Omental fat pad (tissue), 4 donors: ENCODE data around the gene RBP5. TPM values are rescaled to one million over a fixed set of nuclear protein-coding genes. Genes with fewer than 3 reads are reported as not detected.

ENCODE experiments used
- ATAC-seq: fragments of 150-250 bp; one replicate; pipeline ENCODE4 v1.9.1; 2016; ENCODE audit warnings: mild to moderate bottlenecking, moderate library complexity; ENCODE audit not compliant: low FRiP score
- DNase-seq: peaks from one replicate; pipeline ENCODE4 v3.0.0-alpha.2; 2019; ENCODE audit warnings: low spot score
- CTCF ChIP-seq, 3 donors: fragments of 450-650 bp; IDR thresholded peaks; one replicate each; pipeline ENCODE4 v1.5.1; 2016 to 2017; ENCODE audit warnings: antibody characterized with exemption in 3 of 3, mild to moderate bottlenecking in 3 of 3, moderate library complexity in 2 of 3
- small RNA-seq: library from RNA; depleted of rRNA; stranded (forward); fragments of <200 nt; gene quantifications from one replicate; pipeline ENCODE3, GENCODE V24; 2016
- total RNA-seq, 4 donors: library from RNA; depleted of rRNA; stranded (reverse); fragments of >200 nt; gene quantifications; one replicate each; pipeline ENCODE4 v1.1.0, GENCODE V29; 2016

The RBP5 gene
- total RNA-seq, 4 donors from 2014 or later: 1.0 to 3.0 (median 1.9) TPM

- no peak for TF ChIP-seq CTCF (IDR thresholded peaks at IDR 0.05)
- DNase-seq: no peak
- ATAC-seq: peak; percentile 79
Measured at GRCh38 chr12:7079826-7080125, 48.9 kb downstream of the RBP5 start.

GRCh38 chr12:7078163-7078562 lies 50.5 kb downstream of the RBP5 start:
- DNase-seq (no peak), ATAC-seq (no peak)
- no peak for TF ChIP-seq CTCF (IDR thresholded peaks at IDR 0.05)

- ATAC-seq: no peak
- TF ChIP-seq CTCF (IDR thresholded peaks at IDR 0.05): no peak
- no peak for DNase-seq
Measured at GRCh38 chr12:7076493-7076892, 52.2 kb downstream of the RBP5 start.

GRCh38 chr12:7075939-7076338 lies 52.8 kb downstream of the RBP5 start:
- DNase-seq (no peak), ATAC-seq (peak; percentile 38)
- TF ChIP-seq CTCF (IDR thresholded peaks at IDR 0.05): no peak

- TF ChIP-seq CTCF (IDR thresholded peaks at IDR 0.05): no peak
- no peak for DNase-seq
- ATAC-seq: no peak
Measured at GRCh38 chr12:7075518-7075917, 53.2 kb downstream of the RBP5 start.

- no peak for TF ChIP-seq CTCF (IDR thresholded peaks at IDR 0.05)
- ATAC-seq: no peak
- DNase-seq: no peak
Measured at GRCh38 chr12:7073946-7074345, 54.7 kb downstream of the RBP5 start.

Small RNAs within 50 kb of the gene (small RNA-seq; reads per million reads assigned to genes)
- not detected for gene RNU6-485P

Other genes with a start within 250 kb of the RBP5 start
- 10 to 100 TPM in 1 of 4 donors, 1 to 10 TPM in 3; 6.2 to 12.1 (median 7.4) TPM for gene LRRC23, start 224.1 kb downstream of the RBP5 start, total RNA-seq
- 10 to 100 TPM in 1 of 4 donors, 1 to 10 TPM in 3; 3.5 to 14.3 (median 5.2) TPM for gene ENO2, start 214.3 kb downstream of the RBP5 start, total RNA-seq
- gene ATN1, start 200.9 kb downstream of the RBP5 start, total RNA-seq: 10 to 100 TPM; 46.2 to 93.5 (median 59.4) TPM
- gene RNU7-1, start 185.1 kb downstream of the RBP5 start, total RNA-seq: not detected
- 100 to 1,000 TPM; 280 to 555 (median 413) TPM for gene C12orf57, start 184.9 kb downstream of the RBP5 start, total RNA-seq
- gene PTPN6, start 177.5 kb downstream of the RBP5 start, total RNA-seq: 10 to 100 TPM; 19.8 to 42.3 (median 35.9) TPM
- 100 to 1,000 TPM; 173 to 218 (median 189) TPM for gene PHB2, start 158.2 kb downstream of the RBP5 start, total RNA-seq
- gene EMG1, start 158.0 kb downstream of the RBP5 start, total RNA-seq: 10 to 100 TPM; 28.8 to 47.1 (median 30.8) TPM
- 10 to 100 TPM; 41.7 to 58.2 (median 47.9) TPM for gene LPCAT3, start 110.4 kb downstream of the RBP5 start, total RNA-seq
- gene C1S, start 68.2 kb downstream of the RBP5 start, total RNA-seq: 100 to 1,000 TPM; 490 to 872 (median 705) TPM
- gene C1R, start 36.4 kb downstream of the RBP5 start, total RNA-seq: 1,000 to 10,000 TPM in 1 of 4 donors, 100 to 1,000 TPM in 3; 571 to 1,080 (median 751) TPM
- 100 to 1,000 TPM in 2 of 4 donors, 10 to 100 TPM in 2; 85.9 to 126 (median 107) TPM for gene C1RL, start 19.7 kb downstream of the RBP5 start, total RNA-seq
- gene CLSTN3, start 1.5 kb upstream of the RBP5 start, total RNA-seq: 10 to 100 TPM; 25.9 to 57.5 (median 44.8) TPM
- gene PEX5, start 60.8 kb upstream of the RBP5 start, total RNA-seq: 100 to 1,000 TPM in 1 of 4 donors, 10 to 100 TPM in 3; 33.1 to 116 (median 91.6) TPM
- not detected for gene ACSM4, start 175.2 kb upstream of the RBP5 start, total RNA-seq